Kidney (tissue), 14 donors: ENCODE results near the gene ZNF451. TPM values are rescaled to one million over a fixed set of nuclear protein-coding genes. Genes with fewer than 3 reads are reported as not detected.

ENCODE experiments used
- DNase-seq, 5 donors: peaks; one replicate each; pipeline ENCODE4 v3.0.0-alpha.2; 2013 to 2020
- FAIRE-seq: peaks from 2 replicates; lab custom pipeline; 2012; peaks lifted over from hg19 to GRCh38; lab: Jason Lieb, UNC
- H3K27ac ChIP-seq, 2 donors: one replicate each; pipeline ENCODE4 v1.7.0; 2013; ENCODE audit warnings: low read depth in 2 of 2, low read length in 2 of 2, inconsistent platforms in 1 of 2
- H3K27me3 ChIP-seq: one replicate; pipeline ENCODE4 v1.7.1; 2013; ENCODE audit warnings: low read length, inconsistent platforms; ENCODE audit not compliant: control insufficient read depth, insufficient read depth
- H3K36me3 ChIP-seq, 3 donors: one replicate each; pipeline versions ENCODE4 v1.7.0 to v1.7.1; 2013; ENCODE audit warnings: low read length in 3 of 3, control low read depth in 1 of 3, inconsistent platforms in 1 of 3; ENCODE audit not compliant: insufficient read depth in 3 of 3, control insufficient read depth in 2 of 3
- H3K4me1 ChIP-seq, 3 donors: one replicate each; pipeline versions ENCODE4 v1.7.0 to v1.7.1; 2013; ENCODE audit warnings: low read length in 3 of 3, inconsistent platforms in 1 of 3, low read depth in 1 of 3; ENCODE audit not compliant: control insufficient read depth in 2 of 3, insufficient read depth in 2 of 3
- H3K4me3 ChIP-seq, 3 donors: one replicate each; pipeline versions ENCODE4 v1.7.0 to v1.8.1; 2013; ENCODE audit warnings: low read length in 3 of 3, control low read depth in 1 of 3, inconsistent platforms in 1 of 3
- H3K9ac ChIP-seq, 3 donors: one replicate each; pipeline versions ENCODE4 v1.7.0 to v1.7.1; 2013; ENCODE audit warnings: low read length in 3 of 3, control low read depth in 1 of 3, inconsistent platforms in 1 of 3
- H3K9me3 ChIP-seq, 3 donors: one replicate each; pipeline versions ENCODE4 v1.7.0 to v1.7.1; 2013; ENCODE audit warnings: low read length in 3 of 3, control low read depth in 1 of 3, inconsistent platforms in 1 of 3; ENCODE audit not compliant: control insufficient read depth in 2 of 3, insufficient read depth in 1 of 3
- CTCF ChIP-seq: IDR thresholded peaks from 3 replicates; pipeline ENCODE4 v1.5.1; 2012; ENCODE audit warnings: mild to moderate bottlenecking, moderate library complexity, borderline replicate concordance; ENCODE audit not compliant: insufficient read depth; ENCODE audit errors: extremely low read depth
- intact Hi-C: fragments of 100-400 bp; cut with DNase I; formaldehyde crosslinking; loops from one replicate; pipeline ENCODE4 v1.11.1; 2022
- polyA plus RNA-seq: library from polyadenylated mRNA; stranded (reverse); fragments of 350-450 nt; fragmentation: Illumina TruSeq; extraction: RNeasy Lipid Tissue Mini Kit (QIAGEN cat#74804); gene quantifications from one replicate; pipeline ENCODE4 v1.2.3, GENCODE V29; 2014; ENCODE audit warnings: low read depth, low replicate concordance; ENCODE audit not compliant: insufficient read depth
- total RNA-seq: library from RNA; stranded (reverse); fragmentation: NEBNext Ultra II Directional; extraction: Animal tissue kit (Norgen Biotek cat#: 25700); gene quantifications from one replicate; pipeline ENCODE4 v1.2.1, GENCODE V29; 2021
- donor health status: control.
- donor health status: control.
- donor health status: control.
- donor health status: control.
- donor health status: control.
- donor health status: DM: yes; HTN: yes; CAD: no.
- donor health status: Normal renal cell carcinoma (clear cell type).

The ZNF451 gene
- total and polyA plus RNA-seq, 2 donors from 2014 or later, result 7.8 to 55.0 TPM

GRCh38 chr6:57068061-57068460, 21.9 kb upstream of the ZNF451 start:
- DNase-seq (no peak), FAIRE-seq (no peak)
- no peaks in the 10 kb centered on the region for H3K27me3 ChIP-seq
- H3K4me3 ChIP-seq, result no peak overlapping the region
- no peaks in the 10 kb centered on the region for H3K4me1 ChIP-seq
- no peaks in the 10 kb centered on the region for H3K9me3 ChIP-seq
- intact Hi-C loops, result no loop called here
- TF ChIP-seq CTCF, result no peak
- no peak overlapping the region for H3K27ac ChIP-seq
- H3K9ac ChIP-seq, result no peak overlapping the region
- no peaks in the 10 kb centered on the region for H3K36me3 ChIP-seq

GRCh38 chr6:57069228-57069627, 20.8 kb upstream of the ZNF451 start:
- no peak for TF ChIP-seq CTCF
- Histone ChIP-seq H3K4me3 (no peak overlapping the region), H3K27me3 (no peaks in the 10 kb centered on the region), H3K4me1 (no peaks in the 10 kb centered on the region), H3K9me3 (no peaks in the 10 kb centered on the region), H3K9ac (no peak overlapping the region), H3K27ac (no peak overlapping the region), H3K36me3 (no peaks in the 10 kb centered on the region)
- no peak for DNase-seq
- intact Hi-C loops, result no loop called here
- FAIRE-seq, result no peak

GRCh38 chr6:57069920-57070331, 20.1 kb upstream of the ZNF451 start:
- no peaks in the 10 kb centered on the region for H3K36me3 ChIP-seq
- no peak overlapping the region for H3K27ac ChIP-seq
- no peaks in the 10 kb centered on the region for H3K4me1 ChIP-seq
- no peak overlapping the region for H3K9ac ChIP-seq
- FAIRE-seq (no peak), DNase-seq (peak in 1 of 5 donors; percentile 35)
- no peak overlapping the region for H3K4me3 ChIP-seq
- H3K9me3 ChIP-seq, result no peaks in the 10 kb centered on the region
- TF ChIP-seq CTCF, result no peak
- H3K27me3 ChIP-seq, result no peaks in the 10 kb centered on the region
- intact Hi-C loops, result no loop called here

GRCh38 chr6:57072108-57072507, 17.9 kb upstream of the ZNF451 start:
- FAIRE-seq (no peak), DNase-seq (no peak)
- intact Hi-C loops, result no loop called here
- H3K4me1 ChIP-seq, result no peaks in the 10 kb centered on the region
- no peak overlapping the region for H3K4me3 ChIP-seq
- H3K27me3 ChIP-seq, result no peaks in the 10 kb centered on the region
- H3K27ac ChIP-seq, result no peak overlapping the region
- no peaks in the 10 kb centered on the region for H3K9me3 ChIP-seq
- no peak overlapping the region for H3K9ac ChIP-seq
- H3K36me3 ChIP-seq, result no peaks in the 10 kb centered on the region
- TF ChIP-seq CTCF, result no peak
